HepG2 (cell line): ENCODE measurements around the gene ATOSB. TPM values are rescaled to one million over a fixed set of nuclear protein-coding genes. Genes with fewer than 3 reads are reported as not detected.

Experiments used
- DNMT3B ChIP-seq: conservative IDR thresholded peaks from 2 replicates; pipeline ENCODE4 v1.6.1; 2016; ENCODE audit warnings: missing biosample characterization, control low read depth
- FOXA3 ChIP-seq: IDR thresholded peaks from 2 replicates; pipeline ENCODE4 v1.6.1; 2016; ENCODE audit warnings: missing genetic modification reagents, missing compliant biosample characterization
- GZF1 ChIP-seq: sonication (generic); formaldehyde crosslinking; IDR thresholded peaks from 2 replicates; pipeline ENCODE4 v1.5.1; 2020; ENCODE audit warnings: mild to moderate bottlenecking, missing genetic modification reagents
- HDAC1 ChIP-seq: sonication (generic); formaldehyde crosslinking; IDR thresholded peaks from 2 replicates; pipeline ENCODE4 v1.5.1; 2020; ENCODE audit warnings: mild to moderate bottlenecking, missing genetic modification reagents
- KLF13 ChIP-seq: sonication (generic); formaldehyde crosslinking; IDR thresholded peaks from 2 replicates; pipeline ENCODE4 v1.4.0; 2020; ENCODE audit warnings: mild to moderate bottlenecking, missing genetic modification reagents
- PRMT3 ChIP-seq: sonication (generic); formaldehyde crosslinking; IDR thresholded peaks from 2 replicates; pipeline ENCODE4 v1.8.1; 2022; ENCODE audit warnings: low read depth, mild to moderate bottlenecking, moderate library complexity, missing genetic modification reagents, borderline replicate concordance
- REL ChIP-seq: sonication (generic); formaldehyde crosslinking; conservative IDR thresholded peaks from 2 replicates; pipeline ENCODE4 v1.8.0; 2022; ENCODE audit warnings: mild to moderate bottlenecking, missing genetic modification reagents, moderate library complexity
- SP1 ChIP-seq, 2 experiments: fragments of 450-650 bp in 1 of 2; sonication (generic) in 1 of 2; formaldehyde crosslinking in 1 of 2; IDR thresholded peaks; 2 replicates each; pipeline versions ENCODE4 v1.4.0 to v1.6.1; 2016 to 2020; ENCODE audit warnings: missing genetic modification reagents in 1 of 2
- ZBTB4 ChIP-seq: sonication (generic); formaldehyde crosslinking; IDR thresholded peaks from 2 replicates; pipeline ENCODE4 v1.4.0; 2020; ENCODE audit warnings: missing genetic modification reagents, mild to moderate bottlenecking, borderline replicate concordance
- ZFP37 ChIP-seq: sonication (generic); formaldehyde crosslinking; IDR thresholded peaks from 2 replicates; pipeline ENCODE4 v1.4.0; 2020; ENCODE audit warnings: missing genetic modification reagents, borderline replicate concordance
- ZFP82 ChIP-seq: sonication (generic); formaldehyde crosslinking; IDR thresholded peaks from 2 replicates; pipeline ENCODE4 v1.5.1; 2020; ENCODE audit warnings: mild to moderate bottlenecking, missing genetic modification reagents, borderline replicate concordance
- ZNF24 ChIP-seq: fragments of 450-650 bp; IDR thresholded peaks from 2 replicates; pipeline ENCODE4 v1.6.1; 2017; ENCODE audit warnings: antibody characterized with exemption, mild to moderate bottlenecking
- ZNF556 ChIP-seq: sonication (generic); formaldehyde crosslinking; IDR thresholded peaks from 2 replicates; pipeline ENCODE4 v1.4.0; 2020; ENCODE audit warnings: mild to moderate bottlenecking, missing genetic modification reagents, borderline replicate concordance
- ZNF558 ChIP-seq: sonication (generic); formaldehyde crosslinking; IDR thresholded peaks from 2 replicates; pipeline ENCODE4 v1.9.0; 2022; ENCODE audit warnings: mild to moderate bottlenecking, missing genetic modification reagents, borderline replicate concordance
- ZNF574 ChIP-seq: sonication (generic); formaldehyde crosslinking; IDR thresholded peaks from 2 replicates; pipeline ENCODE4 v1.4.0; 2020; ENCODE audit warnings: missing genetic modification reagents
- ZNF672 ChIP-seq: sonication (generic); formaldehyde crosslinking; IDR thresholded peaks from 2 replicates; pipeline ENCODE4 v1.8.1; 2022; ENCODE audit warnings: missing genetic modification reagents
- ZNF720 ChIP-seq: sonication (generic); formaldehyde crosslinking; IDR thresholded peaks from 2 replicates; pipeline ENCODE4 v1.4.0; 2020; ENCODE audit warnings: missing genetic modification reagents
- ZNF75D ChIP-seq: sonication (generic); formaldehyde crosslinking; IDR thresholded peaks from 2 replicates; pipeline ENCODE4 v1.8.1; 2023; ENCODE audit warnings: missing genetic modification reagents, mild to moderate bottlenecking, borderline replicate concordance
- ZSCAN21 ChIP-seq: sonication (generic); formaldehyde crosslinking; IDR thresholded peaks from 2 replicates; pipeline ENCODE4 v1.8.0; 2022; ENCODE audit warnings: mild to moderate bottlenecking, missing genetic modification reagents, moderate library complexity, borderline replicate concordance
- polyA plus RNA-seq, 8 experiments: library from polyadenylated mRNA; depleted of rRNA in 3 of 8; stranded (reverse) in 7 of 8; unstranded in 1 of 8; fragments of >200 nt; fragmentation: Illumina TruSeq in 4 of 8; extraction: Trizol in 4 of 8; gene quantifications; 2 replicates each; pipeline versions ENCODE4 v1.2.1 to v1.2.3, GENCODE V29; 2011 to 2016; ENCODE audit warnings: low read depth in 4 of 8, missing spikeins in 1 of 8, mixed read lengths in 1 of 8; ENCODE audit not compliant: insufficient read depth in 1 of 8
- total RNA-seq, 5 experiments: library from RNA; depleted of rRNA; stranded (reverse); fragments of >200 nt; fragmentation: Illumina TruSeq; extraction: Trizol; gene quantifications; 2 replicates each; pipeline ENCODE4 v1.2.3, GENCODE V29; 2016; ENCODE audit warnings: low read depth in 1 of 5
- TF ChIP-seq, protein P1 (sequence below): sonication (generic); formaldehyde crosslinking; IDR thresholded peaks from 2 replicates; pipeline ENCODE4 v1.8.0; 2022; ENCODE audit warnings: mild to moderate bottlenecking, missing genetic modification reagents, moderate library complexity
- TF ChIP-seq, protein P2 (sequence below): sonication (generic); formaldehyde crosslinking; IDR thresholded peaks from 2 replicates; pipeline ENCODE4 v1.4.0; 2020; ENCODE audit warnings: missing genetic modification reagents

ATOSB gene
- total and polyA plus RNA-seq, 2 of the 13 experiments (the other 11 are each of a cell fraction or from before 2014, with no cell fraction given), result 1.9 to 6.4 TPM

GRCh38 chr9:35102769-35103659, 12.6 kb downstream of the ATOSB start, which contains the start of gene STOML2 (continued):
- TF ChIP-seq, protein P1, sequence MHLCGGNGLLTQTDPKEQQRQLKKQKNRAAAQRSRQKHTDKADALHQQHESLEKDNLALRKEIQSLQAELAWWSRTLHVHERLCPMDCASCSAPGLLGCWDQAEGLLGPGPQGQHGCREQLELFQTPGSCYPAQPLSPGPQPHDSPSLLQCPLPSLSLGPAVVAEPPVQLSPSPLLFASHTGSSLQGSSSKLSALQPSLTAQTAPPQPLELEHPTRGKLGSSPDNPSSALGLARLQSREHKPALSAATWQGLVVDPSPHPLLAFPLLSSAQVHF (CRISPR knock-in tag), result no peak
- TF ChIP-seq ZNF556 (no peak; the same call in 1 of the 2 replicates), GZF1 (CRISPR knock-in tag) (no peak; the same call in 1 of the 2 replicates), DNMT3B (0 out of 2 replicates have a peak, but pooled peaks have one; percentile 26), ZSCAN21 (CRISPR knock-in tag) (0 out of 2 replicates have a peak, but pooled peaks have one; percentile 36), KLF13 (no peak), ZBTB4 (CRISPR knock-in tag) (peak; percentile 67; the same call in 1 of the 2 replicates), ZNF75D (CRISPR knock-in tag) (no peak), FOXA3 (peak; percentile 69), ZNF558 (CRISPR knock-in tag) (peak; percentile 79; the same call in 1 of the 2 replicates), ZFP82 (CRISPR knock-in tag) (no peak), ZNF24 (no peak), ZFP37 (CRISPR knock-in tag) (peak; percentile 80; the same call in 1 of the 2 replicates), ZNF672 (peak; percentile 27; the same call in 1 of the 2 replicates), ZNF720 (no peak), REL (peak; percentile 65; the same call in 1 of the 2 replicates), PRMT3 (CRISPR knock-in tag) (no peak), HDAC1 (peak; percentile 96), ZNF574 (CRISPR knock-in tag) (peak; percentile 99), SP1 (IDR thresholded peaks at IDR 0.05) (no peak), SP1 (CRISPR knock-in tag; IDR thresholded peaks at IDR 0.05) (peak; percentile 77)
- TF ChIP-seq, protein P2, sequence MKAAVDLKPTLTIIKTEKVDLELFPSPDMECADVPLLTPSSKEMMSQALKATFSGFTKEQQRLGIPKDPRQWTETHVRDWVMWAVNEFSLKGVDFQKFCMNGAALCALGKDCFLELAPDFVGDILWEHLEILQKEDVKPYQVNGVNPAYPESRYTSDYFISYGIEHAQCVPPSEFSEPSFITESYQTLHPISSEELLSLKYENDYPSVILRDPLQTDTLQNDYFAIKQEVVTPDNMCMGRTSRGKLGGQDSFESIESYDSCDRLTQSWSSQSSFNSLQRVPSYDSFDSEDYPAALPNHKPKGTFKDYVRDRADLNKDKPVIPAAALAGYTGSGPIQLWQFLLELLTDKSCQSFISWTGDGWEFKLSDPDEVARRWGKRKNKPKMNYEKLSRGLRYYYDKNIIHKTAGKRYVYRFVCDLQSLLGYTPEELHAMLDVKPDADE (CRISPR knock-in tag), result no peak
